CD8-positive, alpha-beta memory T cell (primary cell): Measurements from ENCODE around the gene CSH1. TPM values are rescaled to one million over a fixed set of nuclear protein-coding genes. Genes with fewer than 3 reads are reported as not detected.
"Not testable (repeated sequence)": the region's sequence is repeated elsewhere in the genome, so short reads cannot be mapped to it uniquely, and the experiment has no call there.

Experiments
- CTCF ChIA-PET: fragments of 350-600 bp; sonication (Branson Sonifier 250); formaldehyde crosslinking; loops from one replicate; lab custom pipeline; 2021; ENCODE audit warnings: antibody characterized with exemption; lab: Charles Lee
- POLR2A ChIA-PET: fragments of 350-600 bp; sonication (Branson Sonifier 250); formaldehyde crosslinking; loops from one replicate; lab custom pipeline; 2021; ENCODE audit warnings: antibody characterized with exemption; lab: Charles Lee
- DNase-seq, 5 donors: peaks; one replicate each; pipeline versions ENCODE4 v3.0.0 to v3.0.0-alpha.2; 2020 to 2022; ENCODE audit warnings: mixed read lengths in 1 of 5
- H3K27ac ChIP-seq: one replicate; pipeline ENCODE4 v1.7.0; 2013; ENCODE audit warnings: low read depth, mild to moderate bottlenecking, low read length, moderate library complexity
- H3K27me3 ChIP-seq: 2 replicates; pipeline ENCODE4 v1.7.0; 2013; ENCODE audit warnings: low read length, mild to moderate bottlenecking; ENCODE audit not compliant: insufficient read depth, poor library complexity, severe bottlenecking
- H3K36me3 ChIP-seq: 2 replicates; pipeline ENCODE4 v1.7.0; 2013; ENCODE audit warnings: mild to moderate bottlenecking, low read length, moderate library complexity; ENCODE audit not compliant: insufficient read depth
- H3K4me1 ChIP-seq: 2 replicates; pipeline ENCODE4 v1.7.0; 2013; ENCODE audit warnings: mild to moderate bottlenecking, low read length, moderate library complexity; ENCODE audit not compliant: insufficient read depth
- H3K4me3 ChIP-seq: 2 replicates; pipeline ENCODE4 v1.7.0; 2013; ENCODE audit warnings: mild to moderate bottlenecking, low read length
- H3K9me3 ChIP-seq: 2 replicates; pipeline ENCODE4 v1.7.0; 2013; ENCODE audit warnings: mild to moderate bottlenecking, low read length
- H3K27ac Mint-ChIP-seq, 8 donors: one replicate each; pipeline ENCODE4 v1.8.0; 2020 to 2021; ENCODE audit warnings: mixed read lengths in 8 of 8, mild to moderate bottlenecking in 6 of 8, inconsistent platforms in 3 of 8, moderate library complexity in 3 of 8
- H3K27me3 Mint-ChIP-seq, 2 donors: one replicate each; pipeline ENCODE4 v1.8.0; 2020 to 2021; ENCODE audit warnings: mixed read lengths in 2 of 2, mild to moderate bottlenecking in 1 of 2, moderate library complexity in 1 of 2
- H3K36me3 Mint-ChIP-seq, 3 donors: one replicate each; pipeline ENCODE4 v1.8.0; 2020 to 2021; ENCODE audit warnings: mixed read lengths in 3 of 3, inconsistent platforms in 1 of 3, mild to moderate bottlenecking in 1 of 3
- H3K4me1 Mint-ChIP-seq, 3 donors: one replicate each; pipeline ENCODE4 v1.8.0; 2020 to 2021; ENCODE audit warnings: mixed read lengths in 3 of 3, inconsistent platforms in 1 of 3, mild to moderate bottlenecking in 1 of 3
- H3K4me3 Mint-ChIP-seq, 7 donors: one replicate each; pipeline ENCODE4 v1.8.0; 2020 to 2021; ENCODE audit warnings: mixed read lengths in 7 of 7, mild to moderate bottlenecking in 6 of 7, moderate library complexity in 4 of 7, inconsistent platforms in 2 of 7
- H3K9me3 Mint-ChIP-seq, 5 donors: one replicate each; pipeline ENCODE4 v1.8.0; 2020 to 2022; ENCODE audit warnings: mixed read lengths in 5 of 5, mild to moderate bottlenecking in 3 of 5, moderate library complexity in 2 of 5, inconsistent platforms in 1 of 5
- polyA plus RNA-seq: library from polyadenylated mRNA; unstranded; fragments of 300-500 nt; fragmentation: Illumina TruSeq; gene quantifications from one replicate; pipeline ENCODE4 v1.2.3, GENCODE V29; 2021
- total RNA-seq, 2 experiments: library from RNA; stranded (reverse); gene quantifications; one replicate each; pipeline ENCODE4 v1.2.3, GENCODE V29; 2021

The CSH1 gene
- total and polyA plus RNA-seq, 3 experiments from 2014 or later: not detected

DNA sequence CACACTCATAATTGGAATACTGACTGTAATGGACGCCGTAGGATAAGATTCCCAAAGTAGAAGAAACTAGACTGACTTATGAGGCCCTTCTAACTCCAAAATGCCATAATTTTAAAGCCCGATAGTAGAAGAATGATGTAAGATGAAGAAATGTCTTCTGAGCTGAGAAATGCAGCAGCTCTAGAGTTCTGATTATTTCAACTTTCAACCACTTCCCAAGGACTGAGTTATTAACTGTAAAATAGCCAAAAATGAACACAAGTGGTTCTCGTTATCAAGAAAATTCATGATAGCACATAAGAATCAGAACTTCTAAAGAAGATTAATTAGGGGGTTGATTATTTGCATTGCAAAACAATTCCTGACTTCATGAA, 26.1 kb downstream of the CSH1 start:
- H3K36me3 Mint-ChIP-seq, H3K9me3 Mint-ChIP-seq, H3K27me3 Mint-ChIP-seq, H3K27me3 ChIP-seq, H3K4me3 Mint-ChIP-seq, H3K27ac Mint-ChIP-seq, H3K4me1 ChIP-seq, H3K9me3 ChIP-seq, H3K4me3 ChIP-seq, H3K27ac ChIP-seq, H3K36me3 ChIP-seq, DNase-seq, POLR2A ChIA-PET, H3K4me1 Mint-ChIP-seq: not testable (repeated sequence)
- CTCF ChIA-PET: interaction anchor here (1.1 kb wide), 1 partner anchor 12 kb away, joined by 3 read pairs; no protein-coding TSS in a partner anchor

DNA sequence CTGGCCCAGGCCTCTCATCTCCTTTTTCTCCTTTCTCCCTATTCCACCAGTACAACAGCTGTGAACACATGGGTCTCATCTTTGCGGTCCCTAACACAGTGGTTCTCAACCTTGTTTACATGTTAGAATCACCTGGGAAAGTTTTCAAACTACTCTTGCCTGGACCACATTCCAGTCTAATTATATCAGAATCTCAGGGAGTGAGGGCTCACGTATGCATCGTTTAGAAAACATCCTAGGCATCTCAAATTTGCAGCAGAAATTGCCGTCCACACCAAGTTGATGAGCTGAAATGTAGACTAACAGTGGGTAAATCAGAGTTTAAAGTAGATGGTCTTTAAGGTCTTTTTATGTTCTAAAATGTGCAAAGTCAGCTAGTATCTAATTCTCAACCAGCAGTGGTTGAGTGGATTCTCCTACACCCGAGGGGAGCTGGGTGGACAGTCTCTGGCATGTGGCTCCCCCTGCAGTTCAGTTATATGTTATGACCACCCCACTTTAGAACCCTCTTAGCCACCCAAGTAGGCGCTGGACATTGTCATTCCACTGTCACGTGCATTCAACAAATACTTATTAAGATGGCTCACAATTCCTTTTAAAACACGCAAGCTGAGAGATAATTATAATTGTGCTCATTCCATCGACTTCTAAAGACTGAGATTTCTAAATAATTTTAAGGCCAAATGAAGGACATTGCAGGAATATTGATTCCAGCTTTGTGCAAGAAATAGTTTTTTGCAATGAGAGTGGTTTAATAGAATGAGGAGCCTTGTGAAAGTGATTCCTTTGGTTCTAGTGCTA, 26.7 kb downstream of the CSH1 start:
- DNase-seq, H3K9me3 Mint-ChIP-seq, H3K27me3 ChIP-seq, H3K27ac Mint-ChIP-seq, H3K27me3 Mint-ChIP-seq, POLR2A ChIA-PET, H3K36me3 Mint-ChIP-seq, H3K4me1 ChIP-seq, H3K27ac ChIP-seq, H3K4me3 Mint-ChIP-seq, H3K4me3 ChIP-seq, H3K4me1 Mint-ChIP-seq, H3K9me3 ChIP-seq, H3K36me3 ChIP-seq: not testable (repeated sequence)
- CTCF ChIA-PET: interaction anchor here (1.1 kb wide), 1 partner anchor 11 kb away, joined by 3 read pairs; no protein-coding TSS in a partner anchor

DNA sequence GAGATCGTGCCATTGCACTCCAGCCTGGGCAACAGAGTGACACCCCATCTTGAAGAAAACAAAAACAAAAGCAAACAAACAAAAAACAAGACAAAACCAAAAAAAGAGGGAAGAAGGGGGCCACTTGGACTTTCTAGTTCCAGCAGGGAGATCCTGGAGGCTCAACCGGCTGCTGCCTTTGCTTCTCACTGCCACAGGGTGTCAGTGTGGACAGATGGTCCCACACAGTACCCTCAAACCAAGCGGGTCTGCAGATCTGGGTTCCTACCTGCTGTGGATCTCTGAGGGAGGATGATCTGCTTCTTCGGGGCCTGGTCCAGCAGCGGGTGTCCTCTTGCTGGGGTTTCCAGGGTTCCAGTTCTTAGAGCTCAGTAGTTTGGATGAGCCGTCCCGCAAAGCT, 29.7 kb downstream of the CSH1 start:
- DNase-seq, H3K9me3 Mint-ChIP-seq, H3K4me1 ChIP-seq, H3K36me3 ChIP-seq, H3K36me3 Mint-ChIP-seq, H3K4me3 Mint-ChIP-seq, H3K4me3 ChIP-seq, H3K27ac ChIP-seq, H3K27me3 Mint-ChIP-seq, H3K27ac Mint-ChIP-seq, H3K27me3 ChIP-seq, POLR2A ChIA-PET, H3K9me3 ChIP-seq, H3K4me1 Mint-ChIP-seq: not testable (repeated sequence)
- CTCF ChIA-PET: interaction anchor here (0.9 to 2.9 kb wide), 8 partner anchors 12 to 53 kb away, joined by 3 to 15 read pairs (median 6); partner anchors contain the start of gene GH2

DNA sequence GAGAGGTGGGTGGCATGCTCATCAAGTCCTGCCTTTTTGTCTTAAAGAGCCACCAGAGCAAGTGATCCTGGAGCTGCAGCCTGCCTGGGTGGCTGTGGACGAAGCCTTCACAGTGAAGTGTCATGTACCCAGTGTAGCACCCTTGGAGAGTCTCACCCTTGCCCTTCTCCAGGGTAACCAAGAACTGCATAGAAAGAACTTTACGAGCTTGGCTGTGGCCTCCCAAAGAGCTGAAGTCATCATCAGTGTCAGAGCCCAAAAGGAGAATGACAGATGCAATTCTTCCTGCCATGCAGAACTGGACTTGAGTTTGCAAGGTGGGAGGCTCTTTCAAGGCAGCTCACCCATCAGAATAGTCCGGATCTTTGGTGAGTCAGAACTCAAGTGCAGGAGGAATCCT, 37.1 kb downstream of the CSH1 start:
- no peaks in the 10 kb centered on the region for H3K27me3 ChIP-seq
- no peaks in the 10 kb centered on the region for H3K9me3 ChIP-seq
- Mint-ChIP-seq H3K27ac (peak overlapping the region in 1 of 8 donors; percentile 24), H3K9me3 (no peaks in the 10 kb centered on the region), H3K4me1 (no peaks in the 10 kb centered on the region), H3K27me3 (peaks cover 3 to 5% of the 10 kb centered on the region in 2 donors), H3K36me3 (no peaks in the 10 kb centered on the region), H3K4me3 (no peak overlapping the region)
- ChIA-PET CTCF (interaction anchor here (1.1 to 5.3 kb wide), 4 partner anchors 11 to 33 kb away, joined by 3 to 31 read pairs (median 3); no protein-coding TSS in a partner anchor), POLR2A (interaction anchor here (0.5 kb wide), 1 partner anchor 42 kb away, joined by 3 read pairs; no protein-coding TSS in a partner anchor)
- H3K27ac ChIP-seq: no peak overlapping the region
- no peaks in the 10 kb centered on the region for H3K36me3 ChIP-seq
- no peak for DNase-seq
- no peaks in the 10 kb centered on the region for H3K4me1 ChIP-seq
- H3K4me3 ChIP-seq: no peak overlapping the region

DNA sequence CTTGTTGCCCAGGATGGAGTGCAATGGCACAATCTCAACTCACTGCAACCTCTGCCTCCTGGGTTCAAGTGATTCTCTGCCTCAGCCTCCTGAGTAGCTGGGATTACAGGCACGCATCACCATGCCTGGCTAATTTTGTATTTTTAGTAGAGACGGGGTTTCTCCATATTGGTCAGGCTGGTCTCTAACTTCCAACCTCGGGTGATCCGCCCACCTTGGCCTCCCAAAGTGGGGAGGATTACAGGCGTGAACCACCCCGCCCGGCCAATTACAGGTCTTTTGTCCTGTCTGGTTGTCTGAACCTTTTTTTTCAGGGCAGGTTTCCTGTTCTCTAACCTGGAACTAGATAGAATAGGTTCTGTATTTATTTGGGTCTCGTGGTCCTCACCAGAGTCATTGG, 39.9 kb downstream of the CSH1 start:
- H3K27ac ChIP-seq, H3K4me3 Mint-ChIP-seq, H3K27me3 Mint-ChIP-seq, H3K4me1 ChIP-seq, H3K9me3 ChIP-seq, H3K4me3 ChIP-seq, POLR2A ChIA-PET, H3K36me3 ChIP-seq, H3K9me3 Mint-ChIP-seq, H3K27ac Mint-ChIP-seq, H3K36me3 Mint-ChIP-seq, H3K4me1 Mint-ChIP-seq, DNase-seq, H3K27me3 ChIP-seq: not testable (repeated sequence)
- CTCF ChIA-PET: interaction anchor here (2.7 kb wide), 1 partner anchor 9 kb away, joined by 8 read pairs; no protein-coding TSS in a partner anchor

DNA sequence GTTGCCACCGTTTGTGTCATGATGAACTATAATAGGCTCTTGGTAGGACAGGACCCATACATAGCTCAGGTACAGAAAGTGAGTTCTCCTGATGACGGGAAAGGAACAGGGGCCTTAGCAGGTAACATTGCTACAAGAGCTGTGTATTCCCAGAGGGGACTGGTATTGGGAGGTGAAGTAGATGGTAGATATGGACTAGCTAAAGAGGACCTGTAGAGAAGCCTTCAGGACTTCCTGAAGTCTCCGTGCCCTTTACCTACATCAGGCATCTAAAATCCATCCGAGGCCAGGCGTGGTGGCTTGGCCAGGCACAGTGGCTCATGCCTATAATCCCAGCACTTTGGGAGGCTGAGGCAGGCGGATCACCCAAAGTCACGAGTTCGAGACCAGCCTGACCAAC, 41.2 kb downstream of the CSH1 start:
- H3K27ac ChIP-seq: no peak overlapping the region
- H3K4me1 Mint-ChIP-seq: no peaks in the 10 kb centered on the region
- H3K27me3 Mint-ChIP-seq: peaks cover 3 to 4% of the 10 kb centered on the region in 2 donors
- H3K27me3 ChIP-seq: no peaks in the 10 kb centered on the region
- H3K4me3 ChIP-seq: no peak overlapping the region
- H3K9me3 Mint-ChIP-seq: no peaks in the 10 kb centered on the region
- ChIA-PET CTCF (interaction anchor here (2.7 kb wide), 1 partner anchor 10 kb away, joined by 8 read pairs; no protein-coding TSS in a partner anchor), POLR2A (no interaction called here)
- H3K36me3 ChIP-seq: no peaks in the 10 kb centered on the region
- no peaks in the 10 kb centered on the region for H3K4me1 ChIP-seq
- no peak for DNase-seq
- no peak overlapping the region for H3K27ac Mint-ChIP-seq
- no peaks in the 10 kb centered on the region for H3K9me3 ChIP-seq
- no peak overlapping the region for H3K4me3 Mint-ChIP-seq
- H3K36me3 Mint-ChIP-seq: no peaks in the 10 kb centered on the region

DNA sequence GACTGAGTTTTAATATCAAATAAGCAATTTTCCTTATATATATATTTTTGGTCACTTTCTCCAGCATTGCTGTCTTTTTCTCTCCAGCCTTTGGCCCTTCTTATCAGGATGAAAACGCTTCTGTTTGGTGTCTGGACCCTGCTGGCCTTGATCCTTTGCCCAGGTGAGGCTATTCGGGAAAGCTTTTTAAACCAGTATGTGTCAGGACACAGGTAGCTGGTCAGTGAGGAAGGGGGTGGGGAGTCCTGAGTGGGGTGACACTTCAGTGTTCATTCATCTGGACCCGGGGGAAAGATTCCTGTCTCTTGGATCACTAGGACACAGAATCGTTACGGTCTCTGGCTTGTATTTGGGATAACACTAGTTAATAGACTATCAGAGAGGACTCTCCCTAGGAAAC, 41.7 kb downstream of the CSH1 start:
- Mint-ChIP-seq H3K4me3 (no peak overlapping the region), H3K27me3 (peaks cover 0 to under 1% of the 10 kb centered on the region in 2 donors), H3K9me3 (no peaks in the 10 kb centered on the region), H3K36me3 (no peaks in the 10 kb centered on the region), H3K4me1 (peaks cover 0 to 1% (median 0%) of the 10 kb centered on the region in 3 donors), H3K27ac (no peak overlapping the region)
- Histone ChIP-seq H3K27me3 (no peaks in the 10 kb centered on the region), H3K4me1 (no peaks in the 10 kb centered on the region), H3K27ac (no peak overlapping the region), H3K4me3 (no peak overlapping the region), H3K9me3 (no peaks in the 10 kb centered on the region), H3K36me3 (no peaks in the 10 kb centered on the region)
- ChIA-PET CTCF (interaction anchor here (2.7 kb wide), 1 partner anchor 11 kb away, joined by 8 read pairs; no protein-coding TSS in a partner anchor), POLR2A (no interaction called here)
- DNase-seq: no peak

DNA sequence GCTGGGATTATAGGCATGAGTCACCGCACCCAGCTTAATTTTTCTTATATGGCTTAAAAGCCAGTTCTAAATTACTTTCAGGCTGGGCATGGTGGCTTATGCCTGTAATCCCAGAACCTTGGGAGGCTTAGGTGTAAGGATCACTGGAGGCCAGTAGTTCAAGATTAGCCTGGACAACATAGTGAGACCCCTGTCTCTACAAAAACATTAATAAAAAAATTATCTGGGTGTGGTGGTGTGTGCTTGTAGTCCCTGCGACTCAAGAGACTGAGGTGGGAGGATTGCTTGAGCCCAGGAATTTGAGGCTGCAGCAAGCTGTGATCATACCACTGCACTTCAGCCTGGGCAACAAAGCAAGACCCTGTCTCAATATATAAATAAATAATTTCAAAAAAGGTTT, 43.1 kb downstream of the CSH1 start:
- Histone ChIP-seq H3K4me1 (peaks cover 6% of the 10 kb centered on the region), H3K9me3 (no peaks in the 10 kb centered on the region), H3K27ac (no peak overlapping the region), H3K4me3 (no peak overlapping the region), H3K36me3 (no peaks in the 10 kb centered on the region), H3K27me3 (no peaks in the 10 kb centered on the region)
- Mint-ChIP-seq H3K4me1 (peaks cover 4 to 12% (median 7%) of the 10 kb centered on the region in 3 donors), H3K36me3 (no peaks in the 10 kb centered on the region), H3K9me3 (no peaks in the 10 kb centered on the region), H3K27me3 (peaks cover 0 to 2% of the 10 kb centered on the region in 2 donors), H3K27ac (no peak overlapping the region), H3K4me3 (no peak overlapping the region)
- ChIA-PET POLR2A (no interaction called here), CTCF (no interaction called here)
- DNase-seq: no peak
